Mesenchymal stem cell (in vitro differentiated cells and primary cell): Measurements from ENCODE around the gene CCNDBP1.
"Not testable (repeated sequence)": the region's sequence is repeated elsewhere in the genome, so short reads cannot be mapped to it uniquely, and the experiment has no call there.

Experiments
- DNase-seq: peaks from one replicate; pipeline ENCODE4 v3.0.0-alpha.2; 2013
- H2AFZ ChIP-seq: one replicate; pipeline ENCODE4 v1.6.1; 2013; ENCODE audit warnings: low read depth, mild to moderate bottlenecking, control low read depth, inconsistent platforms, low read length, moderate library complexity
- H2AK5ac ChIP-seq: 2 replicates; pipeline ENCODE4 v1.6.1; 2013; ENCODE audit warnings: low read length, moderate library complexity, mild to moderate bottlenecking, inconsistent platforms; ENCODE audit not compliant: severe bottlenecking
- H2BK120ac ChIP-seq: one replicate; pipeline ENCODE4 v1.6.1; 2013; ENCODE audit warnings: low read depth, mild to moderate bottlenecking, inconsistent platforms, low read length, moderate library complexity
- H2BK12ac ChIP-seq, 2 experiments: one replicate each; pipeline ENCODE4 v1.6.1; 2013; ENCODE audit warnings: inconsistent platforms in 2 of 2, low read length in 2 of 2, mild to moderate bottlenecking in 2 of 2, moderate library complexity in 2 of 2, control low read depth in 1 of 2
- H2BK15ac ChIP-seq: one replicate; pipeline ENCODE4 v1.6.1; 2013; ENCODE audit warnings: mild to moderate bottlenecking, low read depth, inconsistent platforms; ENCODE audit not compliant: poor library complexity, severe bottlenecking
- H2BK5ac ChIP-seq: 2 replicates; pipeline ENCODE4 v1.6.1; 2013; ENCODE audit warnings: low read depth, mild to moderate bottlenecking, low read length, control low read depth, inconsistent platforms; ENCODE audit not compliant: poor library complexity, severe bottlenecking
- H3K14ac ChIP-seq, 2 experiments: one replicate each; pipeline ENCODE4 v1.6.1; 2013; ENCODE audit warnings: inconsistent platforms in 2 of 2, low read length in 2 of 2, control low read depth in 1 of 2, mild to moderate bottlenecking in 1 of 2, moderate library complexity in 1 of 2
- H3K18ac ChIP-seq, 2 experiments: one replicate each; pipeline ENCODE4 v1.6.1; 2013; ENCODE audit warnings: inconsistent platforms in 2 of 2, low read length in 2 of 2, control low read depth in 1 of 2, low read depth in 1 of 2, mild to moderate bottlenecking in 1 of 2
- H3K23ac ChIP-seq, 2 experiments: one replicate each; pipeline ENCODE4 v1.6.1; 2013; ENCODE audit warnings: inconsistent platforms in 2 of 2, low read length in 2 of 2, mild to moderate bottlenecking in 2 of 2, moderate library complexity in 2 of 2, control low read depth in 1 of 2
- H3K27ac ChIP-seq: 2 replicates; pipeline ENCODE4 v1.5.1; 2013; ENCODE audit warnings: mild to moderate bottlenecking, moderate library complexity, low read length, control low read depth, inconsistent platforms; ENCODE audit not compliant: poor library complexity, severe bottlenecking
- H3K27me3 ChIP-seq, 2 experiments: 2 replicates each; pipeline versions ENCODE4 v1.6.1 to v1.7.0; 2013; ENCODE audit warnings: low read length in 2 of 2, mild to moderate bottlenecking in 2 of 2, moderate library complexity in 2 of 2, control low read depth in 1 of 2, inconsistent platforms in 1 of 2; ENCODE audit not compliant: control insufficient read depth in 1 of 2, insufficient read depth in 1 of 2
- H3K36me3 ChIP-seq, 2 experiments: 2 replicates each; pipeline versions ENCODE4 v1.6.1 to v1.7.0; 2013; ENCODE audit warnings: low read length in 2 of 2, control low read depth in 1 of 2, inconsistent platforms in 1 of 2, low read depth in 1 of 2, mild to moderate bottlenecking in 1 of 2; ENCODE audit not compliant: insufficient read depth in 2 of 2, control insufficient read depth in 1 of 2
- H3K4ac ChIP-seq, 2 experiments: one replicate each; pipeline ENCODE4 v1.6.1; 2013; ENCODE audit warnings: inconsistent platforms in 2 of 2, low read length in 2 of 2, mild to moderate bottlenecking in 2 of 2, moderate library complexity in 2 of 2, control low read depth in 1 of 2, low read depth in 1 of 2
- H3K4me1 ChIP-seq: 2 replicates; pipeline ENCODE4 v1.6.1; 2013; ENCODE audit warnings: low read depth, low read length, control low read depth; ENCODE audit not compliant: control insufficient read depth, insufficient read depth
- H3K4me2 ChIP-seq: 2 replicates; pipeline ENCODE4 v1.6.1; 2013; ENCODE audit warnings: low read length, mild to moderate bottlenecking, inconsistent platforms; ENCODE audit not compliant: poor library complexity, severe bottlenecking
- H3K4me3 ChIP-seq, 2 experiments: 2 replicates each; pipeline versions ENCODE4 v1.5.1 to v1.7.0; 2013; ENCODE audit warnings: low read length in 2 of 2, mild to moderate bottlenecking in 2 of 2, control low read depth in 1 of 2, low read depth in 1 of 2; ENCODE audit not compliant: insufficient read depth in 1 of 2
- H3K79me1 ChIP-seq: replicated peaks from 2 replicates; pipeline ENCODE4 v1.6.1; 2013; ENCODE audit warnings: mild to moderate bottlenecking, control low read depth, low read length, inconsistent platforms; ENCODE audit not compliant: poor library complexity, severe bottlenecking
- H3K9ac ChIP-seq: 2 replicates; pipeline ENCODE4 v1.7.0; 2013; ENCODE audit warnings: mild to moderate bottlenecking, low read length, moderate library complexity
- H3K9me3 ChIP-seq: 2 replicates; pipeline ENCODE4 v1.7.0; 2013; ENCODE audit warnings: mild to moderate bottlenecking, low read length; ENCODE audit not compliant: control insufficient read depth
- H4K8ac ChIP-seq: one replicate; pipeline ENCODE4 v1.6.1; 2013; ENCODE audit warnings: inconsistent platforms, mild to moderate bottlenecking, low read length, moderate library complexity
- H4K91ac ChIP-seq: one replicate; pipeline ENCODE4 v1.6.1; 2013; ENCODE audit warnings: mild to moderate bottlenecking, low read length, inconsistent platforms
- WGBS: methylation state at CpG from one replicate; pipeline ENCODE4 v1.1.7; 2013; ENCODE audit warnings: mixed read lengths; 5-methylcytosine and 5-hydroxymethylcytosine counted together

CCNDBP1 gene

GRCh38 chr15:43198556-43198955 is 13.4 kb downstream of the CCNDBP1 start:
- WGBS: 96% methylated on average over 4 of the region's 4 CpGs
- not testable (repeated sequence) for H3K4me1 ChIP-seq

DNA sequence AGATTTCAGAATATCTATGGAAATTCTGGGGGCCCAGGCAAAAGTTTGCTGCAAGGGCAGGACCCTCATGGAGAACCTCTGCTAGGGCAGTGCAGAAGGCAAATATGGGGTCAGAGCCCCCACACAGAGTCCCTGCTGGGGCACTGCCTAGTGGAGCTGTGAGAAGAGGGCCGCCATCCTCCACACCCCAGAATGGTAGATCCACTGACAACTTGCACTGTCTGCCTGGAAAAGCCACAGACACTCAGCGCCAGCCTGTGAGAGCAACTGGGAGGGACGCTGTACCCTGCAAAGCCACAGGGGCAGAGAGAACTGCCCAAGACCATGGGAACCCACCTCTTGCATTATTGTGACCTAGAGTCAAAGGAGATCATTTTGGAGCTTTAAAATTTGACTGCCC is 13.8 kb downstream of the CCNDBP1 start:
- Histone ChIP-seq H3K27me3 (peaks cover 0 to 3% of the 10 kb centered on the region in 2 experiments), H3K36me3 (peaks cover 13 to 34% of the 10 kb centered on the region in 2 experiments), H2BK12ac (no peak overlapping the region), H4K91ac (no peak overlapping the region), H4K8ac (no peak overlapping the region), H2BK120ac (no peak overlapping the region), H3K23ac (no peak overlapping the region), H3K18ac (no peak overlapping the region), H2AK5ac (no peak overlapping the region), H3K14ac (no peak overlapping the region), H2AFZ (no peak overlapping the region), H3K4ac (no peak overlapping the region), H2BK15ac (no peak overlapping the region), H3K4me2 (no peak overlapping the region), H3K4me1 (peaks cover 1% of the 10 kb centered on the region), H3K4me3 (no peak overlapping the region), H3K9ac (no peak overlapping the region), H3K9me3 (no peaks in the 10 kb centered on the region), H3K79me1 (no peaks in the 10 kb centered on the region), H2BK5ac (no peak overlapping the region), H3K27ac (no peak overlapping the region)
- no peak for DNase-seq
- 96% methylated on average over 3 of the region's 3 CpGs for WGBS

More at GRCh38 chr15:43198556-43198955, 13.4 kb downstream of the CCNDBP1 start:
- H3K18ac ChIP-seq, H2BK5ac ChIP-seq, H3K14ac ChIP-seq, H3K23ac ChIP-seq, H3K27me3 ChIP-seq, DNase-seq, H3K4ac ChIP-seq, H3K27ac ChIP-seq, H3K79me1 ChIP-seq, H4K91ac ChIP-seq, H3K4me3 ChIP-seq, H2BK12ac ChIP-seq, H3K9me3 ChIP-seq, H3K9ac ChIP-seq, H3K4me2 ChIP-seq, H2AK5ac ChIP-seq, H2BK15ac ChIP-seq, H2BK120ac ChIP-seq, H4K8ac ChIP-seq, H2AFZ ChIP-seq: not testable (repeated sequence)
- peaks cover 13 to 38% of the 10 kb centered on the region in 2 experiments for H3K36me3 ChIP-seq

GRCh38 chr15:43199945-43200488 is 14.8 kb downstream of the CCNDBP1 start:
- Histone ChIP-seq H3K36me3 (peaks cover 13 to 23% of the 10 kb centered on the region in 2 experiments), H3K9ac (no peak overlapping the region), H3K4me1 (peaks cover 4% of the 10 kb centered on the region), H3K18ac (no peak overlapping the region), H3K27ac (no peak overlapping the region), H2BK12ac (no peak overlapping the region), H3K4ac (no peak overlapping the region), H3K4me2 (no peak overlapping the region), H4K91ac (no peak overlapping the region), H2AK5ac (no peak overlapping the region), H4K8ac (no peak overlapping the region), H2BK5ac (no peak overlapping the region), H3K23ac (no peak overlapping the region), H2BK120ac (no peak overlapping the region), H3K4me3 (no peak overlapping the region), H2BK15ac (no peak overlapping the region), H3K9me3 (no peaks in the 10 kb centered on the region), H2AFZ (no peak overlapping the region), H3K14ac (no peak overlapping the region), H3K79me1 (no peaks in the 10 kb centered on the region), H3K27me3 (peaks cover 0 to 3% of the 10 kb centered on the region in 2 experiments)
- 96% methylated on average over 2 of the region's 3 CpGs for WGBS
- DNase-seq: no peak

- Histone ChIP-seq H3K27me3 (peaks cover 35 to 40% of the 10 kb centered on the region in 2 experiments), H3K14ac (no peak overlapping the region)
- DNase-seq: peak; percentile 72
These were observed 19.1 kb downstream of the CCNDBP1 start for GRCh38 chr15:43204016-43204901.

More at GRCh38 chr15:43204016-43204901, 19.1 kb downstream of the CCNDBP1 start:
- Histone ChIP-seq H3K9me3 (no peaks in the 10 kb centered on the region), H3K4me3 (no peak overlapping the region), H4K8ac (no peak overlapping the region), H2BK12ac (no peak overlapping the region), H3K27ac (no peak overlapping the region), H2BK15ac (no peak overlapping the region), H2AFZ (no peak overlapping the region), H3K4ac (no peak overlapping the region), H3K9ac (no peak overlapping the region), H4K91ac (no peak overlapping the region), H3K79me1 (no peaks in the 10 kb centered on the region), H2BK5ac (no peak overlapping the region), H3K18ac (no peak overlapping the region), H2AK5ac (no peak overlapping the region), H3K23ac (no peak overlapping the region), H3K4me1 (peaks cover 4% of the 10 kb centered on the region), H2BK120ac (no peak overlapping the region), H3K36me3 (no peaks in the 10 kb centered on the region), H3K4me2 (no peak overlapping the region)
- WGBS: 48% methylated on average over 8 of the region's 8 CpGs
